Thyroid gland (tissue), 4 donors: ENCODE measurements around the gene ZMYND19. TPM values are rescaled to one million over a fixed set of nuclear protein-coding genes. Genes with fewer than 3 reads are reported as not detected.

Experiments
- DNase-seq, 2 donors: peaks; one replicate each; pipeline ENCODE4 v3.0.0-alpha.2; 2019
- H3K27ac ChIP-seq, 3 donors: fragments of 200-600 bp; sonication (generic); 1 replicate in 2 of 3; 2 replicates in 1 of 3; pipeline ENCODE4 v1.5.1; 2016 to 2019; ENCODE audit warnings: mild to moderate bottlenecking in 1 of 3, moderate library complexity in 1 of 3
- H3K27me3 ChIP-seq: fragments of 200-600 bp; sonication (generic); one replicate; pipeline ENCODE4 v1.5.1; 2019
- H3K36me3 ChIP-seq, 2 donors: fragments of 200-600 bp; sonication (generic); one replicate each; pipeline ENCODE4 v1.5.1; 2016 to 2019
- H3K4me1 ChIP-seq, 2 donors: fragments of 200-600 bp; sonication (generic); one replicate each; pipeline ENCODE4 v1.5.1; 2017 to 2019
- H3K4me3 ChIP-seq, 3 donors: fragments of 200-600 bp; sonication (generic); replicated peaks in 1 of 3; 1 replicate in 2 of 3; 2 replicates in 1 of 3; pipeline ENCODE4 v1.5.1; 2016; ENCODE audit warnings: mild to moderate bottlenecking in 1 of 3
- H3K9me3 ChIP-seq: fragments of 200-600 bp; sonication (generic); one replicate; pipeline ENCODE4 v1.5.1; 2017
- CTCF ChIP-seq, 6 experiments: fragments of 200-600 bp in 3 of 6; fragments of 450-650 bp in 3 of 6; sonication (generic) in 3 of 6; IDR thresholded peaks; one replicate each; pipeline ENCODE4 v1.5.1; 2016 to 2019; ENCODE audit warnings: antibody characterized with exemption in 6 of 6, mild to moderate bottlenecking in 2 of 6, inconsistent platforms in 1 of 6, moderate library complexity in 1 of 6
- POLR2A ChIP-seq, 2 donors: fragments of 450-650 bp; IDR thresholded peaks; one replicate each; pipeline ENCODE4 v1.6.1; 2017; ENCODE audit warnings: antibody characterized with exemption in 2 of 2, mild to moderate bottlenecking in 2 of 2, moderate library complexity in 1 of 2
- WGBS, 2 donors: methylation state at CpG; one replicate each; pipeline ENCODE4 v1.1.5; 2017; 5-methylcytosine and 5-hydroxymethylcytosine counted together
- intact Hi-C: fragments of 100-400 bp; cut with DNase I; formaldehyde crosslinking; loops from one replicate; pipeline ENCODE4 v1.15.1; 2023
- total RNA-seq, 4 donors: library from RNA; depleted of rRNA; stranded (reverse); fragments of >200 nt; gene quantifications; one replicate each; pipeline ENCODE4 v1.2.3, GENCODE V29; 2016

The ZMYND19 gene
- total RNA-seq, 4 donors from 2014 or later, result 8.7 to 14.3 (median 9.5) TPM

- Histone ChIP-seq H3K9me3 (no peaks in the 10 kb centered on the region), H3K27ac (peak overlapping the region; percentile 38 to 91 (median 84)), H3K27me3 (no peaks in the 10 kb centered on the region), H3K36me3 (no peaks in the 10 kb centered on the region), H3K4me3 (peak overlapping the region; percentile 75 to 86 (median 86)), H3K4me1 (peaks cover 24 to 31% of the 10 kb centered on the region in 2 donors)
- DNase-seq, result peak; percentile 75 to 78
- no CpG with 5 or more reads among the region's 57 CpGs for WGBS, 2 donors
- TF ChIP-seq POLR2A (IDR thresholded peaks at IDR 0.05), result no peak
- TF ChIP-seq CTCF (IDR thresholded peaks at IDR 0.05), result peak in 1 of 6 experiments; percentile 5
- intact Hi-C loops, result no loop called here
Observed at GRCh38 chr9:137606005-137606621, 15.8 kb upstream of the ZMYND19 start.

- Histone ChIP-seq H3K4me1 (peaks cover 24 to 26% of the 10 kb centered on the region in 2 donors), H3K9me3 (no peaks in the 10 kb centered on the region), H3K27me3 (no peaks in the 10 kb centered on the region), H3K4me3 (peak within 1 kb of the TSS; percentile 75 to 86 (median 86)), H3K27ac (peak within 1 kb of the TSS; percentile 38 to 91 (median 84)), H3K36me3 (no peaks in the 10 kb centered on the region)
- DNase-seq, result peak; percentile 97
- TF ChIP-seq CTCF (IDR thresholded peaks at IDR 0.05) (no peak), POLR2A (IDR thresholded peaks at IDR 0.05) (peak in 1 of 2 donors; percentile 78)
- WGBS, 2 donors, result no CpG with 5 or more reads among the region's 111 CpGs
- intact Hi-C loops, result no loop called here
Observed at GRCh38 chr9:137605121-137606004, 15.1 kb upstream of the ZMYND19 start, which contains the start of gene ARRDC1. Gene ARRDC1 (plus strand): TSS chr9:137605686. CDS start chr9:137605718, 32 bp downstream.

GRCh38 chr9:137604345-137605086 lies 14.2 kb upstream of the ZMYND19 start:
- H3K9me3 ChIP-seq, result no peaks in the 10 kb centered on the region
- DNase-seq, result peak; percentile 74 to 78
- no peak for TF ChIP-seq CTCF (IDR thresholded peaks at IDR 0.05)
- TF ChIP-seq POLR2A (IDR thresholded peaks at IDR 0.05), result no peak
- intact Hi-C loops, result no loop called here
- no peaks in the 10 kb centered on the region for H3K36me3 ChIP-seq
- H3K27ac ChIP-seq, result peak overlapping the region in 2 of 3 donors; percentile 49 to 68
- WGBS, 2 donors, result 3 to 8% methylated on average over 24 to 25 of the region's 49 CpGs
- H3K27me3 ChIP-seq, result no peaks in the 10 kb centered on the region
- H3K4me3 ChIP-seq, result peak overlapping the region in 1 of 3 donors; percentile 74
- peaks cover 24 to 26% of the 10 kb centered on the region in 2 donors for H3K4me1 ChIP-seq

DNA sequence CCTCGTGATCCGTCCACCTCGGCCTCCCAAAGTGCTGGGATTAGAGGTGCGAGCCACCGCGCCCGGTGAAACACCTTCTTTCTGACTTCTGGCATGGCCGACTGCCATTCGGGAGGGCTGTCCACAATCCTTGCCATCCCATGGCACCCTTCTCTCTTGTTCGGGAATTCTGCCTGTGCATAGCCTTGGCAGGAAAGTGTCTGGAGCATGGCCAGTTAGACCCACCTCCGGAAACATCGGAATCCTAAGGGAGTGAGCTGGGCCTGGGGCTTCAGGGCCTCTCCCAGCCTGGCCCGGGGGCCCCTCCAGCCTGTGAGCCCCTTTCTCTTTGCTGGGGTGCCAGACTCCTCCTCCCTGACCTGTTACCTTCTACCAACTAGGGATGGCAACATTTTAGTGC lies 13.6 kb upstream of the ZMYND19 start:
- no peaks in the 10 kb centered on the region for H3K27me3 ChIP-seq
- peak overlapping the region in 1 of 3 donors; percentile 68 for H3K27ac ChIP-seq
- no peak for TF ChIP-seq POLR2A (IDR thresholded peaks at IDR 0.05)
- TF ChIP-seq CTCF (IDR thresholded peaks at IDR 0.05), result no peak
- H3K4me1 ChIP-seq, result peaks cover 24 to 26% of the 10 kb centered on the region in 2 donors
- H3K36me3 ChIP-seq, result no peaks in the 10 kb centered on the region
- intact Hi-C loops, result no loop called here
- no peaks in the 10 kb centered on the region for H3K9me3 ChIP-seq
- WGBS, 2 donors, result 85 to 87% methylated on average over 11 to 13 of the region's 13 CpGs
- no peak overlapping the region for H3K4me3 ChIP-seq
- DNase-seq, result no peak
